Spleen (tissue), 11 donors: ENCODE measurements around the gene C1QL4. TPM values are rescaled to one million over a fixed set of nuclear protein-coding genes. Genes with fewer than 3 reads are reported as not detected.

Source experiments
- DNase-seq: peaks from one replicate; pipeline ENCODE4 v3.0.0-alpha.2; 2020
- H3K27ac ChIP-seq, 8 donors: fragments of 200-600 bp; sonication (generic) in 7 of 8; 1 replicate in 4 of 8; 2 replicates in 4 of 8; pipeline versions ENCODE4 v1.5.0 to v1.8.0; 2016 to 2021; ENCODE audit warnings: inconsistent platforms in 4 of 8, mild to moderate bottlenecking in 4 of 8, moderate library complexity in 1 of 8
- H3K27me3 ChIP-seq, 7 donors: fragments of 200-600 bp; sonication (generic) in 6 of 7; replicated peaks in 1 of 7; 1 replicate in 4 of 7; 2 replicates in 3 of 7; pipeline versions ENCODE4 v1.5.0 to v1.8.0; 2016 to 2021; ENCODE audit warnings: inconsistent platforms in 3 of 7, mild to moderate bottlenecking in 1 of 7
- H3K36me3 ChIP-seq, 6 donors: fragments of 200-600 bp; sonication (generic) in 5 of 6; 1 replicate in 4 of 6; 2 replicates in 2 of 6; pipeline versions ENCODE4 v1.5.0 to v1.8.0; 2016 to 2021; ENCODE audit warnings: inconsistent platforms in 2 of 6
- H3K4me1 ChIP-seq, 6 donors: fragments of 200-600 bp; sonication (generic) in 5 of 6; 1 replicate in 3 of 6; 2 replicates in 3 of 6; pipeline versions ENCODE4 v1.5.0 to v1.8.0; 2016 to 2021; ENCODE audit warnings: inconsistent platforms in 3 of 6
- H3K4me3 ChIP-seq, 8 donors: fragments of 200-600 bp; sonication (generic) in 7 of 8; 1 replicate in 4 of 8; 2 replicates in 4 of 8; pipeline versions ENCODE4 v1.5.0 to v1.8.0; 2016 to 2021; ENCODE audit warnings: inconsistent platforms in 4 of 8, mild to moderate bottlenecking in 4 of 8, moderate library complexity in 2 of 8
- H3K9me3 ChIP-seq, 8 donors: fragments of 200-600 bp; sonication (generic) in 7 of 8; 1 replicate in 4 of 8; 2 replicates in 4 of 8; pipeline versions ENCODE4 v1.5.0 to v1.8.0; 2016 to 2021; ENCODE audit warnings: inconsistent platforms in 4 of 8
- CTCF ChIP-seq, 11 experiments: fragments of 200-600 bp in 7 of 11; fragments of 450-650 bp in 4 of 11; sonication (generic) in 4 of 11; IDR thresholded peaks in 8 of 11; conservative IDR thresholded peaks in 3 of 11; 1 replicate in 7 of 11; 2 replicates in 4 of 11; pipeline versions ENCODE4 v1.4.0 to v1.8.0; 2016 to 2021; ENCODE audit warnings: antibody characterized with exemption in 11 of 11, inconsistent platforms in 4 of 11, mild to moderate bottlenecking in 1 of 11
- POLR2A ChIP-seq, 3 donors: fragments of 450-650 bp; IDR thresholded peaks; one replicate each; pipeline ENCODE4 v1.5.1; 2017; ENCODE audit warnings: antibody characterized with exemption in 3 of 3, mild to moderate bottlenecking in 1 of 3
- POLR2AphosphoS5 ChIP-seq, 3 donors: sonication (generic); formaldehyde crosslinking; IDR thresholded peaks; one replicate each; pipeline ENCODE4 v1.5.1; 2017; ENCODE audit warnings: antibody characterized with exemption in 3 of 3
- WGBS, 5 donors: extraction: QIAGEN DNeasy Blood & Tissue Kit in 3 of 5; methylation state at CpG; one replicate each; pipeline versions ENCODE4 v1.1.5 to v1.1.7; 2013 to 2018; 5-methylcytosine and 5-hydroxymethylcytosine counted together
- intact Hi-C: fragments of 100-400 bp; cut with DNase I; formaldehyde crosslinking; loops from one replicate; pipeline ENCODE4 v1.15.0; 2023; ENCODE audit warnings: low total_unique reads
- polyA plus RNA-seq, 3 donors: library from polyadenylated mRNA; stranded (reverse); fragments of 200-250 nt; gene quantifications; one replicate each; pipeline ENCODE4 v1.2.1, GENCODE V29; 2013
- total RNA-seq, 7 donors: library from RNA; depleted of rRNA in 3 of 7; stranded (reverse); fragments of >200 nt in 3 of 7; fragmentation: NEBNext Ultra II Directional in 4 of 7; extraction: Animal tissue kit (Norgen Biotek cat#: 25700) in 4 of 7; gene quantifications; one replicate each; pipeline versions ENCODE4 v1.1.0 to v1.2.1, GENCODE V29; 2016 to 2021
- donor health status: healthy with polysubstance abuse.
- donor health status: DM: no; HTN: no; CAD: no; lungs with moderate emphysema.
- donor health status: DM: no; HTN: no; CAD: no.
- donor health status: Bipolar disorder and iron deficiency.
- donor health status: healthy.
- donor health status: DM: no; HTN: no; CAD: no.
- donor health status: DM: yes; HTN: yes; CAD: no.

C1QL4 gene
- total and polyA plus RNA-seq, 10 donors, result not detected

- Histone ChIP-seq H3K4me3 (no peak overlapping the region), H3K9me3 (no peaks in the 10 kb centered on the region), H3K27ac (no peak overlapping the region), H3K27me3 (peaks cover 0 to 72% (median 5%) of the 10 kb centered on the region in 7 donors), H3K36me3 (no peaks in the 10 kb centered on the region), H3K4me1 (peaks cover 0 to 19% (median 6%) of the 10 kb centered on the region in 6 donors)
- no peak for TF ChIP-seq CTCF (IDR thresholded peaks at IDR 0.05 in 8 of 11, conservative IDR thresholded peaks at IDR 0.05 in 3 of 11)
- TF ChIP-seq POLR2AphosphoS5 (IDR thresholded peaks at IDR 0.05), result no peak
- no peak for TF ChIP-seq POLR2A (IDR thresholded peaks at IDR 0.05)
- 79 to 86% (median 84%) methylated on average over 7 to 9 of the region's 9 CpGs for WGBS, 5 donors
- intact Hi-C loops, result loop anchor here (5.0 kb wide), 2 partner anchors 53 to 228 kb away; no protein-coding TSS in a partner anchor
- DNase-seq, result peak; percentile 22
Observed at GRCh38 chr12:49288922-49289555, 47.9 kb downstream of the C1QL4 start.

GRCh38 chr12:49288412-49288853, 48.6 kb downstream of the C1QL4 start:
- no peak overlapping the region for H3K27ac ChIP-seq
- no peaks in the 10 kb centered on the region for H3K36me3 ChIP-seq
- no peak for TF ChIP-seq POLR2A (IDR thresholded peaks at IDR 0.05)
- peak; percentile 73 to 92 (median 86) for TF ChIP-seq CTCF (IDR thresholded peaks at IDR 0.05 in 8 of 11, conservative IDR thresholded peaks at IDR 0.05 in 3 of 11)
- no peak overlapping the region for H3K4me3 ChIP-seq
- H3K4me1 ChIP-seq, result peaks cover 0 to 13% (median 4%) of the 10 kb centered on the region in 6 donors
- peaks cover 0 to 72% (median 5%) of the 10 kb centered on the region in 7 donors for H3K27me3 ChIP-seq
- H3K9me3 ChIP-seq, result no peaks in the 10 kb centered on the region
- intact Hi-C loops, result loop anchor here (5.0 kb wide), 2 partner anchors 54 to 229 kb away; no protein-coding TSS in a partner anchor
- WGBS, 5 donors, result 9 to 14% (median 13%) methylated on average over 11 of the region's 11 CpGs
- peak; percentile 56 for DNase-seq

- no peak overlapping the region for H3K27ac ChIP-seq
- TF ChIP-seq POLR2A (IDR thresholded peaks at IDR 0.05) (no peak), CTCF (IDR thresholded peaks at IDR 0.05 in 8 of 11, conservative IDR thresholded peaks at IDR 0.05 in 3 of 11) (no peak), POLR2AphosphoS5 (IDR thresholded peaks at IDR 0.05) (no peak)
- no peaks in the 10 kb centered on the region for H3K36me3 ChIP-seq
- peaks cover 0 to 67% (median 5%) of the 10 kb centered on the region in 7 donors for H3K27me3 ChIP-seq
- WGBS, 5 donors, result 47 to 57% (median 54%) methylated on average over 6 of the region's 6 CpGs
- H3K9me3 ChIP-seq, result no peaks in the 10 kb centered on the region
- H3K4me3 ChIP-seq, result no peak overlapping the region
- intact Hi-C loops, result loop anchor here (5.0 kb wide), 2 partner anchors 54 to 229 kb away; no protein-coding TSS in a partner anchor
- peak; percentile 30 for DNase-seq
- H3K4me1 ChIP-seq, result peaks cover 0 to 7% (median 1%) of the 10 kb centered on the region in 6 donors
Observed at GRCh38 chr12:49287876-49288275, 49.1 kb downstream of the C1QL4 start.

- Histone ChIP-seq H3K4me3 (no peak overlapping the region), H3K4me1 (peaks cover 0 to 16% (median 0%) of the 10 kb centered on the region in 6 donors), H3K9me3 (no peaks in the 10 kb centered on the region), H3K27ac (no peak overlapping the region), H3K27me3 (peaks cover 0 to 51% (median 5%) of the 10 kb centered on the region in 7 donors), H3K36me3 (no peaks in the 10 kb centered on the region)
- TF ChIP-seq POLR2AphosphoS5 (IDR thresholded peaks at IDR 0.05) (no peak), CTCF (IDR thresholded peaks at IDR 0.05 in 8 of 11, conservative IDR thresholded peaks at IDR 0.05 in 3 of 11) (no peak), POLR2A (IDR thresholded peaks at IDR 0.05) (no peak)
- peak; percentile 19 for DNase-seq
- 72 to 90% (median 79%) methylated on average over 4 of the region's 4 CpGs for WGBS, 5 donors
- intact Hi-C loops, result loop anchor here (5.0 kb wide), 2 partner anchors 58 to 233 kb away; no protein-coding TSS in a partner anchor
Observed at GRCh38 chr12:49284672-49285071, 52.3 kb downstream of the C1QL4 start.
